NCI-H345 treated with DMSO at 0.1 percent for 48 hours (cell line): ENCODE measurements around the gene FAM118B.
"Not testable (repeated sequence)": the region's sequence is repeated elsewhere in the genome, so short reads cannot be mapped to it uniquely, and the experiment has no call there.

Experiments used
- DNase-seq: peaks from one replicate; lab custom pipeline; 2025; ENCODE audit not compliant: unreplicated experiment; lab: John Stamatoyannopoulos, UW

FAM118B gene

DNA sequence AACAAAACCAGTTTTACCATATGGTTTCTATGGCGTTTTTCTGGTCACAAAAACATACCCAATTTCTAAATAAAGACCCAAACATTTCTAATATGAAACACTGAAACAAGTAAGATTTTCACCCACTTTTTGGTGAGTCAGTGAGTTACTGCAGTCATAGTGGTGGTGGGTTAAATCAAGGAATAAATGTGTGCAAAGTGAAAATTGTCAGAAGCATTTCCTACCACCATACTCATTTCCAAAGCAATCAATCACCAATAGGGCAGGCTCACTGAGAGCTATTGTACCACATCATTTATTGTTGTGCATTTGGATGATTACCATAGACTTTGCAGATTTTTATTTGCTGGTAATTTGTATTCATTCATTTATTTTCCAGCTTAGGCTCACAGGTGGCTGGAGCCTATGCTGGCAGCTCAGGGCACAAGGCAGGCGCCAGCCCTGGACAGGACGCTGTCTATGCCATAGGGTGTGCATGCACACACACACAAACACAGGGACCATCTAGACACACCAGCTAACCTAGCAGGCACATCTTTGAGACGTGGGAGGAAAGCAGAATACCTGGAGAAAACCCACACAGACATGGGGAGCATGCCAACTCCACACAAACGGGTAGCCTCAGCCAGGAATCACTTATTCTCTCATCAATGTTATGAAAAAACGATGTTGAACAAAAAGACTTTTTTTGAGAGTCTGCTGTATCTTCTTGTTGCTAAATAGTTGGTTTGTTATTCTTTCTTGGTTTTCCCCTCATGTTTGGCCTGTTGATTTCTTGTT lies 5.1 kb downstream of the FAM118B start:
- no peak for DNase-seq

GRCh38 chr11:126217491-126217890 lies 5.9 kb downstream of the FAM118B start:
- no peak for DNase-seq

DNA sequence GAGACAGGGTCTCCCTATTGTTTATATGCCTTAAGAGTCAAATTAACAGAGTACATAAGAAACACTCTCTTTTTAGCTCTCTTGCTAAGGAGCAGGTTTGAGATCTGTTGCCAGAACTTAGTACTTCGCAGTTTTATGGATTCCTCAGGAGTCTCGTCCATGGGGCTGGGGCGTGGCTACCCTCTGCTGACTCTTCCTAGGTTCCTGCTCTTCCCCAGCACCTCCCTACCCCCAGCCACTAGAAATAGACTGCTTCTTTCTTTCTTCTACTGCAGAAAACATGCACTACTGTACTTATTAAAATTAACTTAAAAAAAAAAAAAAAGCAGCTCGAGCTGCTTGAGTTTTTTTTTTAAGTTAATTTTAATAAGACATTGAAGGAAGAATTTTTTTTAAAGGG lies 8.0 kb downstream of the FAM118B start:
- no peak for DNase-seq

- DNase-seq: no peak
These were observed 13.2 kb downstream of the FAM118B start for GRCh38 chr11:126224647-126225294.

DNA sequence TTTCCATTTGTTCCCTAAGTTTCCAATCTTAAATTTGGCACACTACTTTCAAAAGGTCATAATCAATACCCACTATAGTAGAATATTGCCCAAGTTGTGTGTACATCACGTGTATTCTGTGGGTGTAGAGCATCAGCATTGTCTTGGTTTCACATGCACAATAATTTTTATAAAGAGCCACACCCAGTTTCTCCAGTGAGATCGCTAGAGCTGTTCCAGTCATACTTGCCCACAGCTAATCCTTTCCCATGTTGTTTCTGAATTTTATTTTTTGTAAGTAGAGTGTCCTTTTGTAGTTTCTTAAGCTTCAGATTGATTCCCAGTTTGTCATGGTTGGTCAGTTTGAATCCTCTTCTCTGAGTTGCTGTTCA lies 13.7 kb downstream of the FAM118B start:
- DNase-seq: no peak

GRCh38 chr11:126226334-126227084 lies 14.9 kb downstream of the FAM118B start:
- DNase-seq: no peak

DNA sequence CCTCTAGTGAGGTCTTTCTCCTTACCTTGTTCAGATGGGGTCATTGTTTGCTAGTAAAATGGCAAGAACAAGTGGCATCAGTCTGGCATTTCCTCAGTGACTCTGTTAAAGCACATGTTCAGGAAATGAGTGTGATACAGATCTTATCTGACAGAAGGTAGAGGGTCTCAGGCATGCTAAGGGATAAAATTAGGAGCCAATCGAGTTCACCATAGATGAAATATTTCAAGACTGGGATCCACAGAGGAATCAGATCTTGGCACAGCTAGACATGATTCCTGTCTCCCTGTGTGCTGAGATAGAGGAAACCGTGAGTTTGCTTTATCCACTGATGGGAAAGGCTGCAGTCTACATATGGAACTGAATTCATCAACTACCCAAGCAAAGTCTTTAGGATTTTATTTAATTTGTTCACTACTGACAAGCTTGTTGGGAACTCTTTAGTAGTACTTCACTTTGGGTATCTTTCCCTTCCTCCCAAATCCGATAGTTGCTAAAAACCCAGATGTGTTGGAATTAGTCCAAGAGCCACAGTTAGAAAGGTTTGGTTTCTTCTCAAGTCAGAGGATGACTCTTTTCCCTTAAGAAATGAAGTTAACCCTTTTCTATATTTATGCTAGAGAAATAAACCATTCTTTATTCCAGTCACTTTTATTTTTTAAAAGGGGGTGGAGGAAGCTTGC lies 18.4 kb downstream of the FAM118B start:
- DNase-seq: no peak

GRCh38 chr11:126231725-126232459 lies 20.3 kb downstream of the FAM118B start:
- DNase-seq: no peak

- DNase-seq: no peak
These were observed 21.1 kb downstream of the FAM118B start for GRCh38 chr11:126232683-126233082.

DNA sequence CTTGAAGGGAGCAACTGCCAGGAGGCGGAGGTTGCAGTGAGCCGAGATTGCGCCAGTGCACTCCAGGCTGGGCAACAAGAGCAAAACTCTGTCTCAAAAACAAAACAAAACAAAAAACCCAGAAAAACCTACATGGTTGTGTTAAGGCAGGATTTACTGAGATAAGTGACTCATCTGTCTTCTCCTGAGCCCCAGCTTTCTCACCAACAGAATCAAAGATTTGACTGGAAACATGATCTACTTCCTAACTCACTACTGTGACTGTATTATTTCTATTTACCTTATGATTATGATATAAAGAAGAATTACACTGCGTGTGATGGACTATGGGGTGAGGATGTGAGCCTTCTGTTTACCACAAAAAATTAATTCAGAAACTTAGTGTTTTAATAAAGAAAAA lies 21.8 kb downstream of the FAM118B start:
- no peak for DNase-seq

GRCh38 chr11:126246636-126247035 lies 35.1 kb downstream of the FAM118B start:
- no peak for DNase-seq

DNA sequence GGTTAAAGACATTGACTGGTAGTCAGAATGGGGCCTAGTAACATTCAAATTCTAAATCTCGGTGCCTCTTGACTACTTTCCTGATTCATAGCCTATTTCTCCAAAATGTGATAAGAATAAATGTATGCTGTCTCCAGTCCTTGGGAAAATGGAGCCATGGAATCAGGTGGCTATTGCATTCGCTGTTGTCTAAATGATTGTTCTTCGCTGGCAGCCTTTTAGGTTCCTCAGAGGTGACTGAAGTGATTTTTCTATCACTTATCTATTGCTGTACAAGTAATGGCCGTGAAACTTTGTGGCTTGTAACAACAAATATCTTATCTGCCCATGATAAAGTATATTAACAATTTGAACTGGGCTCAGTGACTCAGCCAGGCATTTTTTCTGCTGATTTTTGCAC lies 41.7 kb downstream of the FAM118B start:
- DNase-seq: no peak

- no peak for DNase-seq
These were observed 43.2 kb downstream of the FAM118B start for GRCh38 chr11:126254819-126255218.

- DNase-seq: not testable (repeated sequence)
These were observed 43.9 kb downstream of the FAM118B start for GRCh38 chr11:126255507-126255906.

DNA sequence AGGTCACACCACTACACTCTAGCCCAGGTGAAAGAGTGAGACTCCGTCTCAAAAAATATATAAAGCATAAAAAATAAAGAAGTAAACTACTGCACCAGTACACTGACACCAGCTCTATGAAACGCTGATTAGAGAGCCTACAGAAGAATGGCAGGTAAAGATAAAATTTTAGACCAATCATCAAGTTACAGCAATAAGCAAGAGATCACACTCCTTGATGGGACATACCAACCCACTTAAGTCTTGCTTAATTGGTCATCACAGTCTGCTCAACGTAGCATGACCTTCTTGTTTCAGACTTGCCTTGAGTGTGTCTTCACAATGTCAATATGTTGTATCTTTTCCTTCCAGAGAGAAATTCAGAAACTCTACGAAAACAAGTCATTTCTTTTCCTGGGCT lies 44.6 kb downstream of the FAM118B start:
- DNase-seq: no peak

GRCh38 chr11:126257144-126257543 lies 45.6 kb downstream of the FAM118B start:
- no peak for DNase-seq

DNA sequence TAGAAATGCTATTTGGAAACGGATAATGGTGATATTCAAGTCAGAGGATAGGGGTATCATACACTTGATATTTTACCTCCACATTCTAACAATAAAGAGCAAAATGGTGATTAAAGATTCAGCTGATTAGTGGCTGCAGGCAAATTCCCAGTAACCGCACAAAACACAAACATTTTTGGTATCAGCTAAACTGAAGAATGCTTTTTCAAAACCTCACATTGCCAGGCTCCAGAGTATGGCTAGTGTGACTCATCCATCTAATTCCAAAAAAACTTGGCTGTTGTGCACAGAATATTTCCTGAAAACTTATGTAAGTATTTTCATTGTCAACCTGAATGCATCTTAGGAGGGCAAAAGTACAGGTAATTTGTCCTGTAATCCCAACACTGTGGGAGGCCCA lies 46.2 kb downstream of the FAM118B start:
- DNase-seq: no peak

DNA sequence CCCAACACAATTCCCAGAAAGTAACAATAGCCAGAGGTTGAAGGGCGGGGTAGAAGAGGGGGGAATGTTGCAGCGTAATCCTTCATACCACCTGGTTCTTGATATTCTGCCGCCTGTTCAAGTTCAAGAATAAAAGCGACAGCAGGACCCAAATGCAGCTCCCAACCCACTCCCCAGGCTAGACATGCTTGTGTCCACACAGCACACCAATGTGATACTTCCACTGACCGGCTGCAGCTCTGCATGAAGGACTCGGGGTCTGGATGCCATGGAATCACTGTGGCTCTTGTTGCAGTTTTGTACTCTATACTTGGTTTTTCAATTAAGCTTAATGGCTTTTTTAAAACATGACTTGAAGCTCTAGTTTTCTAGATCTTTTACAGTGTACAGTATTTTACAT lies 50.6 kb downstream of the FAM118B start:
- no peak for DNase-seq

DNA sequence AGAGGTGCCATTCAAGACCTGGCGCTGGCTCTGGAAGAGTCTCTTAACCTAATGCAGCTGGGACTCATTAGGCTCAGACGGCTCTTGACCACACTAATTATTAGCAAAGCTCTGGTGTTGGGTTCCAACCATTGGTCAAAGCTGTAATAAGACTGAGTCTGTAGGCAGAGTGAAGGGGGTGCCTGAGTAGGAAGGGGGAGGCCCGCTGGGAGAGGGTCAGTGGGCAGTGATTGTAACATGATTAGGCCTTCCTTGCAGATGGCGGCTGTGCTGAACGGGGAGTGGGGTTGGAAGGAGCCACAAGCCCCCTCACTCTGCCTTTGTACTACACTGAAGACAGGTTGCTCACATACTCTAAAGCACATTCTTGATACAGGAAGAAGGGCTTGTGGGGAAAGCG lies 51.9 kb downstream of the FAM118B start:
- no peak for DNase-seq

DNA sequence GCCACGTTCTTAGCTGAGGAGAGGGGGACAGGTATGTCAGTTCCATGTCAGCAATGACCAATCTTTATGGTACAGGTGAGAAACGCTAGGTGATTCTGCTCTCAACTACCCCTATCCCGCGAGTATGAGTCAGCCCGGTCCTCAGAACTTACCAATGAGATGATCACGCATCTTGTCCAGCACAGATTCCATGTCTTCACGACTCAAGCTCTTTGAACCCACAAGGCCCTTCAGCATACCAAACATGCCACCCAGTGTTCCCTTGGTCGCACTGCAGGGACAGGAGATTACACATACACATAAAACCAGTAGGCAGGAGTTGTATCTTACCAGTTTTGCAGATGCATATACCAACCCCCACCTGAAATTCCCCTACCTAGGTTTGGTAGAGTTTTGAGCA lies 54.2 kb downstream of the FAM118B start:
- no peak for DNase-seq

DNA sequence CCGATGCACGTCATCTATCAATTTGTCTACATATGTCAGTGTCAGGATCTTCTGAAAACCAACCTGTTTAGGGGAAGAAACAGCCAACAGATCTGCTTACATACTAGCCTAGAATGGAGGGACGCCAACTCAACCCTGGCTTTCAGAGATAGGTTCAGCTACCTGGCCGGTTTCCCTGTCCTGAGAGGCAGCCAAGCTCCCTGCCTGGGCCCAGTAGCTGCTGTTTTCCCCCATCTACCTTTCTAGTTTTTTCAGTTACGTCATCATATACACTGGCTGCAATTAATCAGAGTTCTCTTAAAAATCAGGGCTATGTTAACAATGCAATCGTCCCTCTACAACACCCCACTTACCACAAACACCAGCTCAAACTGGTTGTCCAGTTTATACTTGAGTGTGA lies 56.1 kb downstream of the FAM118B start:
- no peak for DNase-seq
